ENCODE measurements around the gene AAR2. TPM values are rescaled to one million over a fixed set of nuclear protein-coding genes. Genes with fewer than 3 reads are reported as not detected.

The AAR2 gene
- polyA plus RNA-seq, 1 of the 3 experiments (the other 2 are of a cell fraction) = 17.4 TPM

GRCh38 chr20:36200451-36200850 is 35.8 kb upstream of the AAR2 start:
- no peak overlapping the region for H3K4me3 ChIP-seq (ENCODE audit: low read depth in 2 of 2, low read length in 1 of 2)
- no peak overlapping the region for H3K9ac ChIP-seq
- no peaks in the 10 kb centered on the region for H3K9me3 ChIP-seq
- H3K4me2 ChIP-seq = no peak overlapping the region
- no peak overlapping the region for H2AFZ ChIP-seq (ENCODE audit: low read depth)
- H3K9me2 ChIP-seq = no peaks in the 10 kb centered on the region
- ChIA-PET CTCF (interaction anchor here (0.6 to 16.0 kb wide), 32 partner anchors 10 to 717 kb away, joined by 3 to 219 read pairs (median 8); partner anchors contain the start of genes AAR2 and EPB41L1), POLR2A (no interaction called here)
- no peaks in the 10 kb centered on the region for H4K20me1 ChIP-seq (ENCODE audit: insufficient read depth)
- DNase-seq = no peak
- TF ChIP-seq TEAD4 (IDR thresholded peaks at IDR 0.05; ENCODE audit: borderline replicate concordance, insufficient read depth) = no peak
- TF ChIP-seq RCOR1 (IDR thresholded peaks at IDR 0.05; ENCODE audit: low read length) = no peak
- TF ChIP-seq YY1 (IDR thresholded peaks at IDR 0.05; ENCODE audit: low read depth) = no peak
- TF ChIP-seq FOSL2 (IDR thresholded peaks at IDR 0.05; ENCODE audit: borderline replicate concordance, low read depth) = no peak
- no peaks in the 10 kb centered on the region for H3K79me2 ChIP-seq (ENCODE audit: insufficient read depth)
- WGBS (ENCODE audit: low lambda C conversion rate) = 100% methylated on average over 1 of the region's 1 CpG
- peaks cover 0 to 25% of the 10 kb centered on the region in 2 experiments for H3K36me3 ChIP-seq (replicated peaks in 1 of 2; ENCODE audit: control insufficient read depth in 1 of 2, insufficient read depth in 2 of 2, low read length in 1 of 2)
- H3K27me3 ChIP-seq (ENCODE audit: insufficient read depth) = no peaks in the 10 kb centered on the region
- H3K27ac ChIP-seq (ENCODE audit: low read depth in 2 of 2, low read length in 1 of 2) = peak overlapping the region in 1 of 2 experiments; percentile 3; a peak in 1 of 4 replicates
- peaks cover 0 to 19% of the 10 kb centered on the region in 2 experiments; a peak in 2 of 4 replicates for H3K4me1 ChIP-seq (ENCODE audit: control insufficient read depth in 1 of 2, insufficient read depth in 2 of 2, low read depth in 1 of 2, low read length in 1 of 2)
- H3F3A ChIP-seq (replicated peaks; ENCODE audit: insufficient read depth) = peaks cover 7% of the 10 kb centered on the region

- Histone ChIP-seq H3K27ac (ENCODE audit: low read depth in 2 of 2, low read length in 1 of 2) (no peak overlapping the region), H3F3A (replicated peaks; ENCODE audit: insufficient read depth) (peaks cover 7% of the 10 kb centered on the region), H4K20me1 (ENCODE audit: insufficient read depth) (no peaks in the 10 kb centered on the region), H3K9me3 (no peaks in the 10 kb centered on the region), H3K9me2 (no peaks in the 10 kb centered on the region), H3K27me3 (ENCODE audit: insufficient read depth) (no peaks in the 10 kb centered on the region), H3K36me3 (replicated peaks in 1 of 2; ENCODE audit: control insufficient read depth in 1 of 2, insufficient read depth in 2 of 2, low read length in 1 of 2) (peaks cover 0 to 25% of the 10 kb centered on the region in 2 experiments), H3K79me2 (ENCODE audit: insufficient read depth) (no peaks in the 10 kb centered on the region), H3K9ac (no peak overlapping the region), H3K4me1 (ENCODE audit: control insufficient read depth in 1 of 2, insufficient read depth in 2 of 2, low read depth in 1 of 2, low read length in 1 of 2) (peaks cover 0 to 19% of the 10 kb centered on the region in 2 experiments; a peak in 2 of 4 replicates), H3K4me3 (ENCODE audit: low read depth in 2 of 2, low read length in 1 of 2) (no peak overlapping the region), H3K4me2 (no peak overlapping the region), H2AFZ (ENCODE audit: low read depth) (no peak overlapping the region)
- WGBS (ENCODE audit: low lambda C conversion rate) = 82% methylated on average over 4 of the region's 4 CpGs
- POLR2A ChIA-PET = no interaction called here
- CTCF ChIA-PET = interaction anchor here (1.0 to 16.0 kb wide), 9 partner anchors 11 to 244 kb away, joined by 4 to 219 read pairs (median 18); partner anchors contain the start of gene EPB41L1
- TF ChIP-seq MEF2A (IDR thresholded peaks at IDR 0.05; ENCODE audit: borderline replicate concordance, low read depth) (no peak), FOXJ3 (CRISPR knock-in tag; IDR thresholded peaks at IDR 0.05) (no peak), FOXM1 (IDR thresholded peaks at IDR 0.05; ENCODE audit: low read depth) (no peak)
- DNase-seq = no peak
Observed at GRCh38 chr20:36201198-36201597, 35.1 kb upstream of the AAR2 start.

GRCh38 chr20:36202891-36203338 is 33.4 kb upstream of the AAR2 start:
- Histone ChIP-seq H4K20me1 (ENCODE audit: insufficient read depth) (no peaks in the 10 kb centered on the region), H3K36me3 (replicated peaks in 1 of 2; ENCODE audit: control insufficient read depth in 1 of 2, insufficient read depth in 2 of 2, low read length in 1 of 2) (peaks cover 0 to 18% of the 10 kb centered on the region in 2 experiments), H3K4me1 (ENCODE audit: control insufficient read depth in 1 of 2, insufficient read depth in 2 of 2, low read depth in 1 of 2, low read length in 1 of 2) (peaks cover 0 to 19% of the 10 kb centered on the region in 2 experiments; a peak in 2 of 4 replicates), H3K27me3 (ENCODE audit: insufficient read depth) (no peaks in the 10 kb centered on the region), H3K9me2 (no peaks in the 10 kb centered on the region), H3K9ac (no peak overlapping the region), H3K27ac (ENCODE audit: low read depth in 2 of 2, low read length in 1 of 2) (no peak overlapping the region), H3F3A (replicated peaks; ENCODE audit: insufficient read depth) (peaks cover 7% of the 10 kb centered on the region), H3K4me2 (no peak overlapping the region), H3K79me2 (ENCODE audit: insufficient read depth) (no peaks in the 10 kb centered on the region), H2AFZ (ENCODE audit: low read depth) (0 out of 2 replicates have a peak overlapping the region, but pooled peaks have one; percentile 35), H3K4me3 (ENCODE audit: low read depth in 2 of 2, low read length in 1 of 2) (peak overlapping the region in 1 of 2 experiments; percentile 19; a peak in 1 of 4 replicates), H3K9me3 (no peaks in the 10 kb centered on the region)
- 35% methylated on average over 12 of the region's 18 CpGs for WGBS (ENCODE audit: low lambda C conversion rate)
- TF ChIP-seq TEAD4 (IDR thresholded peaks at IDR 0.05; ENCODE audit: borderline replicate concordance, insufficient read depth) (no peak), MAX (IDR thresholded peaks at IDR 0.05; ENCODE audit: low read depth) (no peak), CTCF (IDR thresholded peaks at IDR 0.05) (peak; percentile 98), RAD21 (IDR thresholded peaks at IDR 0.05; ENCODE audit: low read length) (peak; percentile 79), FOXM1 (IDR thresholded peaks at IDR 0.05; ENCODE audit: low read depth) (no peak), USF1 (IDR thresholded peaks at IDR 0.05; ENCODE audit: borderline replicate concordance, low read depth) (no peak), SMC3 (IDR thresholded peaks at IDR 0.05; ENCODE audit: low read depth, low read length) (peak; percentile 87), FOSL2 (IDR thresholded peaks at IDR 0.05; ENCODE audit: borderline replicate concordance, low read depth) (no peak), TAF1 (IDR thresholded peaks at IDR 0.05; ENCODE audit: borderline replicate concordance, low read depth, low read length) (no peak), RFX5 (IDR thresholded peaks at IDR 0.05; ENCODE audit: low read length) (no peak), EP300 (IDR thresholded peaks at IDR 0.05; ENCODE audit: borderline replicate concordance in 1 of 2, low read depth in 1 of 2, low read length in 1 of 2) (no peak)
- CTCF ChIA-PET = interaction anchor here (0.5 to 16.0 kb wide), 81 partner anchors 10 to 706 kb away, joined by 3 to 219 read pairs (median 4); partner anchors contain the start of genes AAR2, EPB41L1, RAB5IF and SCAND1
- DNase-seq = peak; percentile 89
- POLR2A ChIA-PET = interaction anchor here (0.6 to 1.3 kb wide), 3 partner anchors 33 to 250 kb away, joined by 3 to 4 read pairs (median 3); partner anchors contain the start of gene AAR2

Data from SK-N-SH (cell line).